CD4-positive, alpha-beta T cell treated with Interleukin-12 subunit alpha and Interleukin-12 subunit beta, for 1 hour (primary cell): ENCODE measurements around the gene SPTLC1.

ENCODE experiments used
- DNase-seq: peaks from one replicate; pipeline ENCODE4 v3.0.0-alpha.2; 2020

Gene SPTLC1

GRCh38 chr9:92077888-92078287, 37.3 kb downstream of the SPTLC1 start:
- no peak for DNase-seq

- no peak for DNase-seq
Measured at GRCh38 chr9:92071634-92072033, 43.6 kb downstream of the SPTLC1 start.

DNA sequence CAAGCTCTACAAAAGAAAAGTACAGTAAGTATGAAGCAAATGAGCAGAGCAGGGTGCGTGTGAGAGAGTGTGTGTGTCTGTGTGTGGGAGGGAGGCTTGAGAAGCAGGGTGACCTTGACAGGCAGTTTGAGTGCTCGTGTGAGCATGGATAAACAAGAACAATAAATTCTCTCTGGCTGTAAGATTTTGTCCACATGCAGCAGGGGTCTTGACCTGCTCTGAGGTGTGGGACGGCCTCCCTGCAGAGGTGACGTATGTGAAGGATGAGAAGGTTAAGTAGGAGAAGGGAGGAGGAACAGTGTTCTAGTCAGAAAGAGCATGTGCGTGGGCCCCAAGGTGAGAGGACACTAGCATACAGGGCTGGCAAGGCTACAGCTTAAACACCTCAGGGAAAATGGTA, 49.0 kb downstream of the SPTLC1 start:
- DNase-seq, result no peak

- no peak for DNase-seq
Measured at GRCh38 chr9:92064711-92065110, 50.5 kb downstream of the SPTLC1 start.

GRCh38 chr9:92061184-92061583, 54.0 kb downstream of the SPTLC1 start:
- DNase-seq, result no peak

DNA sequence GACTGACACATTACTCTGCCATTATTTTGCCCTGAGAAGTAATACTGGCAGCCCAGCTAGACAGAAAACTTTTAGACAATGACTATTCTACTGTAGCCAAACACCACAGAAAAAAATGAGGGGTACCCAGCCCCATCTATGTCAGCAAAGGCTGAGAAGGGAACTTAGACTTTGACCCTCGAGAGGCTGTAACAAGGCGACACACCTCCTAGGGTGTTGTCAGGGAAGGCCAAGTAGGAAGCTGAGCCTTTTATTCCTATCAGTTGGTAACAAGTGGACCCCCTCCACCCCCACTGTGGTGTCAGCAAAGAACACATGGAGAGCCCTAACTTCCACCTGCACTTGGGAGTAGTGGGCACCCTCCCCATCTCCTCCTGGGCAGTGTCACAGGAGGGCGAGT, 55.6 kb downstream of the SPTLC1 start:
- no peak for DNase-seq

- DNase-seq, result no peak
Measured at GRCh38 chr9:92058723-92059444, 56.3 kb downstream of the SPTLC1 start.

DNA sequence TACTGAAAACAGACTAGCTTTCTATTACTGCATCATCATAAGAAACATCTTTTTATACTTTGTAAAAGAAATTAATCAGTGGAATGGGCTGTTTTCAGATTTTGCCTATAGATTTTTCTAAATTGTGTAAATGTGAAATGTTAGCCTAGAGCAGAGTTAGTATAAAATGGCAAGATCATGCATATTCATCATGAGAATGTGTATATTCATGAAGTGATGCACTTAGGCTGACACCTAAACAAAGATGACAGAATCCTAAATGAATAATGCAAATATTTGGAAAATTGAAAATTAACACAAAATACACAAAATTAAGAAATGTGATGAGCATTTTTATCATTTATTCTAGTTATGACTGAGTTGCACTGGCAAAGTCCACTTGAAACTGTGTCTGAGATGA, 57.2 kb downstream of the SPTLC1 start:
- DNase-seq, result no peak

DNA sequence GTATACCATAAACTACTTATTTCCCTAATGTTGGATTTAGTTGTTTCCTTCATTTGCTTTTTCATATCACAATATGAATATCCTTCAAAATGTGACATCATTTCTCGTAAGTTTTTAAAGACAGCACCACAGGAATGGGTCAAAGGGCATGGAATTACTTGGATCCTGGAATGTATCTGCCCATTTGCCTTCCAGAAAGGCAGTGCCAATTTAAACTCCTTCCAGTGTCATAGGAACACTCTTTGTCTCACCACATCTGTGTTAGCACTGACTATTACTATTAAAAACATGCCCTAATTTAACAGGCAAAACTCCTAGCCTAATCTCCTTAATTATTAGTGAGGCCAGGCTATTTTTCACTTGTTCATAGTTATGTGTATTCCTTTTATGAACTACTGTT, 58.0 kb downstream of the SPTLC1 start:
- no peak for DNase-seq

- no peak for DNase-seq
Measured at GRCh38 chr9:92055624-92056023, 59.6 kb downstream of the SPTLC1 start.

DNA sequence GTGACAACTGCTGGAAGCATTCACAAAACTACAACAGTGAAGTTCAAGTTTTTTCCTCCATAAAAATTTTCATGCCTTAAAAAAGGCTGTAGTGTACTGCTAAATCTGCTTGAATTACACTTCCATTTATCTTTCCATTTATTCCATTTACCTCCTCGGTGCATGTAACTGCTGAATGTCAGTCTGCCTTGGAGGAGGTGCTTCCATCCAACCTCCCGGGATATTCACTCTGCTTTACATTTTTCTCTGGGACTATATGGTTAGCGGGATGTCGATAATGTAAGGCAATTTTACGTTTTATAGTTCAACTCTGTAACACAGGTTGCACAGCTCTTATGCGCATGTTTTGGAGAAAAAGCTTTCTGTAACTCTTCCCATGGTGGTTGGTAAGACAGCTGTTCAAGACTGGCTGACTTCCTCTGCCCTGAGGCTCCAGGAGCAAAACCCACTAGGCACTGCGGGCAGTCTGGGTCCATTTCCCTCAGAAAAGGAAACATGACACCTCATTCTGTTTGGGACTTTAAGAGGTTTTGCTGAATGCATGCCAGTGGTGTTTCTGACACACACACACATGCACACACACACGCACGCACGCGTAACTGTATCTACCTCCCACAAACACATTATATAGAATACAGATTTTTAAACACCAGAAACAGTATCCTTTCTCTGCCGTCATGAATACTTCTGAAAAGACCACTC, 66.1 kb downstream of the SPTLC1 start:
- DNase-seq, result no peak

- DNase-seq, result no peak
Measured at GRCh38 chr9:92047500-92047899, 67.7 kb downstream of the SPTLC1 start.

DNA sequence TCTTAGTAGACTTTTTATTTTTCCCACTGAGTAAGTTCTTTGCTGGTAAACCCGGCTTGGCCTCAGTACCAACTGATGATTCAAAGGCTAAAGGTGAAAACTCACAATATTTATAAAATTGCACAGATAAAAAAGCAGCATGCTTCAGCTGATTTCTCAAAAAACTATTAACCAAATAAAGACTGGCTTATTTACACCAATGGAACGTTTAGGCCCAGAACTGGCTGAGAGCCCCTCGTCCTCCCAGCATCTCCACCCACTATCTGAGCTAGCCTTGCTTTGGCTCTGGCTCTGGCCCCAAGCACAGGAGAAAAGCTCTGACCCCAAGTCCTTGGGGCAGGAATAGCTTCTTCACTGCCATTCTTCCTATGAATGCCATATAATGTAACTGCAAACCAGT, 68.5 kb downstream of the SPTLC1 start:
- DNase-seq, result no peak

DNA sequence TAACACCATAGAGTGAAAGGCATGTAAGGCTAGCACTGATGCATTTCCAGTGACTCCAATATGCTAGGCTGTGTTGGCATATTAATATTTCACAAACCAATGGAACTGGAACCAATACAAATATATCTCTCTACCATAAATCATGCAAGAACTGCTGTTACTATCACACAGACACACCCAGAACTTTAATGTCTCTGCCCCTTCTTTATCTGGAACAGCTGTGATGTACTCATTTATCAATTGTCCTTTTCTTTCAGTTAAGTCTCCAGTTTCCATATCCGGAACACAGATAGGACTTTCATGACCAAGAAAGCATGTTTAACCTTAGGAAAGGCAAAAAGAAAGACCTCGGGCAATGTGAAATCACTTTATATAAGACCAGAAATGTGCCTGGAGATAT, 70.3 kb downstream of the SPTLC1 start:
- no peak for DNase-seq

GRCh38 chr9:92043002-92043401, 72.2 kb downstream of the SPTLC1 start:
- DNase-seq, result no peak

DNA sequence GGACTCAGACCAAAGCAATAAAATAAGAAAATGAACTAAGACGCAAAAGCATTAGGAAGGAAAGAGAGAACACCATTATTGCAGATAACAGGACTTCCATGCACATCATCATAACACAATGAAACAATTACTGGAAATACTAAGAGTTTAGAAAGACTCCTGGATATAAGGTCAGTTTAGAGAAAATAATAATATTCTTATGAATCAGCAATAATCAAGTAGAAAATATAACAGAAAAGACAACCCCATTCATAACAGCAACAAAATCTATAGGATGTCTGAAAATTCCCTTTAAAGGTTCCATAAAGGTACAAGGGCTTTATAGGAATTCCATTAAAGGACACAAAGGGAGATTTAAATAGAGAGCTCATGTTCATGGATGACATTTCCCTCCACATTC, 73.0 kb downstream of the SPTLC1 start:
- no peak for DNase-seq

DNA sequence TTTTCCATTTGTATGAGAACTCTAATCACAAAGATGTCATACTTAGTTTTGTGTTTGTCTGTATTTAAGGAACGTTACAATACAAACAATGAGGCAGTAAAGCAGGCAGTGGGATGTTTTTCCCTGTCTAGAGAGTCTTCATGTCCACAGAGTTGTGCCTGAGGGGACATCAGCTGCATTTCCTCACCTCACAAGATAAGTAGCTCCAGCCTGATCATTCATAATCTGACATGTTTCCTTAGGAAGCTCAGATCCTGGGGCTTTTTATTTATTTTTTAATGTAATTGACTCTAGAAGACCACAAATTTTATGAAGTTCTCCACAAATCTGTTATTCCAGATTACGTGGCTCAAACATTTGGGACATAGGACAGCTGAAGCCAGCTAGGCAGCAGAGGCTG, 78.5 kb downstream of the SPTLC1 start:
- DNase-seq, result no peak

GRCh38 chr9:92036411-92036746, 78.8 kb downstream of the SPTLC1 start:
- DNase-seq, result no peak

DNA sequence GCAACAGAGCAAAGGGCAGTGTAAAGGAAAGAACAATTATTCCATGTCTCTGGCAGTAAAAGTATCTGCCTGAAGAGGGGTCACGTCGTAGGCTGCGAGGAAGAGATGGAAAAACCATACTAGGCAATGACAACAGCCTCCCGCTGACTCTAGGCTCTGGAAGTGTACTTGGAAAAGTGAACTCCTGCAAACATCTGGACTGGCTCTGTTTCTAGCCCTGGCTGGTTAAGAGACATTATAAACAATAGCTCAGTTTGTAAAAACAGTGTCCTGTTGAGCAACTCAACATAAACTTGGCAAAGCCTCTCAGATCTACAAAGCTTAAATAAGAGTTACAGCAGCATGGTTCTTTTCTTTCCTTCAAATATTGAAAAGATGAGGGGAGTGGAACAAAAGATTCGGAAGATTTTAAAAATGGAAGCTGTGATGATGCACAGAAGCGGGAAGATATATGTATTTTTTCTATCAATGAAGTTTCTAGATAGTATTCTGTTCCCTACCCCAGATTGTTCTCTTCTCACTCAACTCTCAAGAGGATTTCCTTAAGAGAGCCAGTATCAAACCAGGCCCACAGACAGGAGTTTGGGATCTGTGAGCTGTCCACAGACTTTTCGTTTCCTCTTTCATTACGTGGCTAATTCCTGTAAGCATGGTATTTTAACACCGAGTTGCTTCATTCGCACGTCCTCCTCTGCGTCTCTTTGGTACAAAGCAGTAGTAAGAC, 79.4 kb downstream of the SPTLC1 start:
- DNase-seq, result no peak

GRCh38 chr9:92035146-92035545, 80.1 kb downstream of the SPTLC1 start:
- DNase-seq, result no peak

DNA sequence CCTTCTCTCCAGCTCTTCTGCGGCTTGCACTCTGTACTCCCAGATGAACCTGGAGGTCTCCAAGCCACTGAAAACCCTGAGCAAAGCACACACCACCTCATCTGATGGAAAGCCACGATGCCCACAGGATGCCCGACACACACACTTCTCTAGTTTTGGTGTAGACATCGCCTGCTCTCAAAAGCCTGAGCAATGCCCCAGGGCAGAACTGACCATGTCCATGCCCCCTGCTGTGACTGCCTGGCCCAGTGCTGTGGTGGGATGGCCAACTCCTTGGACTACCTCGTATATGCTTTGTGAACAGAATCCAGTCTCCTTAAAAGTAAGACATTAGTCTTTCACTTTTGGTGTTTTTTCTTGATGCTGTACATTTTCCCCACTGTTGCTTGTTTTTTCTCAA, 81.2 kb downstream of the SPTLC1 start:
- no peak for DNase-seq

DNA sequence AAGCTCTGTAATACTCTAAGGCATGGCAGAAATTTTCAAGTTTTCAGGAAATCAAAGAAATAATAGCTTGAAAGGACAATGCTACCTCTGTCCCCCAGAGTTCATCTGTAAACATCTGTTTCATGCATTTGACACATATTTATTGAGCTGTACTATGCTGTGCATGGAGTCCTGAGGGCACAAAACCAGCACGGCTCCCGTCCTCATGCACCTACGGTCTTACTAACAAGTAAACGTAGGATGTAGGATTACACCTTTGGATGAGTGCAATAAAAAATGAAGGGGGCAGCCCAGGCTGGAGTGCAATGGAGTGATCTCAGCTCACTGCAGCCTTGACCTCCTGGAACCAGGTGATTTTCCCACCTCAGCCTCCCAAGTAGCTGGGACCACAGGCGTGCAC, 81.9 kb downstream of the SPTLC1 start:
- no peak for DNase-seq

DNA sequence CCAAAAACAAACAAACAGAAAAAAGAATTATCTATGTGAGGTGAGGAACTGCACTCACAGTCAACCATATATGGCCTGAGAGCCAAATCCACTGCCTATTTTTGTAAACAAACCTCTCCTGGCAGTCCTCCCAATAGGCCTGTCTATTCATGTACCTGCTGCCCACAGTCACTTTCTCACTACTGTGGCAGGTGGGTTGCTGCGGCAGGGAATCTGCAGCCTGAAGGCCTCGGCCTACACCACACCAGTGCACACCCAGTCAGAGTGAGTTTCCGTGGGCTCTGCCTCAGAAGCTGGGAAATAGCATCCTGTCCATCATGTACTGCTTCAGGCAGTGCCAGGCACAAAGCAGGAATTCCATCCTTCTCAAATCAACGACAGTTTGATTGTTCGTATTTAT, 82.3 kb downstream of the SPTLC1 start:
- no peak for DNase-seq

DNA sequence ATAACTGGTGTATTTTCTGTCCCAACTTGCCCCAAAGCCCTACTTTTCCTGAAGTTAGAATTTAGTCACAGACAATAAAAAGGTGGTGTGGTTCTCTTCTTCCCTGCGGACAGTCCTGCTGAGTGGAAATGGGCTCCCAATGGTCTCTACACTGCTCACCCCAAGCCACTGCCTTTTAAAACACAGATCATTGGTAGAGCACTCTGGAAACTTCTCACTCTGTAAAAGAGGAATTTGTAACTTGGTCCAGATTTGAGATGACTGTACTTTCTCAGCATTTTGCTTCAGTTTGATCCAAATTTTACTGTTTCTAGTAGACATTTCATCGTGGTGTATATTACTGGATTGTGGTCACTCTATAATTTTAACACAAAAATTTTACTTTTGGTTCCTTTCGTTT, 84.8 kb downstream of the SPTLC1 start:
- no peak for DNase-seq
